ENCODE results near the gene MAPK7. TPM values are rescaled to one million over a fixed set of nuclear protein-coding genes. Genes with fewer than 3 reads are reported as not detected.

The MAPK7 gene
- 9.0 and 30.2 TPM in 2 replicates for total RNA-seq

DNA sequence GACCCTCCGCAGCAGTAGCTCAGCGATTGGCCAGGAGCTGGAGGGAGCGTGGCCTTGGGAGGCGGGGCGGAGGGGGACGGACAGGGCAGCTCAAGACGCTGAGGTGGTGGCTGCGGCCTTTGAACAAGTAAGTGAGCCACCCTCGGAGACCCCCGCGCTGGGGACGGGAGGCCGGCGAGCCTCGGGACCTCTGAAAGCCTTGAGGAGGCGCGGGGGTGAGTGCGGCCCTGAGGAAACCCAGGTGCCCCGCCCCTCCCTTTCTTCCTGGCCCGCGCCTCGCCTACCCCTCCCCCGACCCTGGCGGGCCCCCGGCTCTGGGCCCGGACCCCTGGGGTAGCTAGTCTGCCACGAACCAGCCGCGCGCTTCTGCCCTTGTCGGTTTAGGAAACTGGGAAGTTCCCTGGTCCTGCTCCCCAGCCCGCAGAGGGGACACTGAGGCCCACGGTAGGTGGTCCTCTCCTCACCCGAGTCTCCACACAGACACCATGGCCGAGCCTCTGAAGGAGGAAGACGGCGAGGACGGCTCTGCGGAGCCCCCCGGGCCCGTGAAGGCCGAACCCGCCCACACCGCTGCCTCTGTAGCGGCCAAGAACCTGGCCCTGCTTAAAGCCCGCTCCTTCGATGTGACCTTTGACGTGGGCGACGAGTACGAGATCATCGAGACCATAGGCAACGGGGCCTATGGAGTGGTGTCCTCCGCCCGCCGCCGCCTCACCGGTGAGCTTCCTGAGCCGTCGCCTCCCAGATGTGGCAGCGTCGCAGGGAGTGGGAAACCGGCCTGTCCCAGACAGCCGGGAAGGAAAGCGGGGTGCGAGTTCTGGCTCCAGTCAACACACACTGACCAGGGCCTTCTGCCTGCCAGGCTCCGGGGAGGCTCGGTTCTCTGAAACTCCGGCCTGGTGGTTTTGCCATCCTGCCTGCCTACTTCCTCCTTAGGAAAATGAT, at the start of gene MAPK7:
TSS of gene MAPK7 (plus strand) at position 83 of the 945 bp plus-strand sequence. CDS start at position 486, 403 bp downstream.
- no peak for DNase-seq (ENCODE audit: low read depth)

DNA sequence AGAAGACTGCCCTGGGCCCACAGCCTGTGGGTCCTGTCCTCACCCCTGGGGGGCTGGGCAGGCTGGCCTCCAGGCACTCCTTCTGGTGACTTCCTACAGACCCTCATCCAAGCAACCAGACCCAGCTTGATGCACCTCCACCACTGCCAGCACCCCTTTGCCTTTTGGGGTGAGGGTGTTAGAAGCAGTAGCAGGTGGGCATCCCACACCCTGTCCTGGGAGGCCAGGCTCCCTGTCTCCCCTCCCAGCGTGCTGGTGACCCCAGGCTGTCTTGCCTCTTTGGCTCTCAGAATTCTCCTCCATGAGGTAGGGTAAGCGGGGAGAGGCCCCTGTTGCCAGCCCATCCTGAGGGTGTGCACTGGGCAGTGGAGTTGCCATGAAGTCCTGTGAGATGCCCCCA, 49.2 kb upstream of the MAPK7 start:
- no peak for DNase-seq (ENCODE audit: low read depth)

DNA sequence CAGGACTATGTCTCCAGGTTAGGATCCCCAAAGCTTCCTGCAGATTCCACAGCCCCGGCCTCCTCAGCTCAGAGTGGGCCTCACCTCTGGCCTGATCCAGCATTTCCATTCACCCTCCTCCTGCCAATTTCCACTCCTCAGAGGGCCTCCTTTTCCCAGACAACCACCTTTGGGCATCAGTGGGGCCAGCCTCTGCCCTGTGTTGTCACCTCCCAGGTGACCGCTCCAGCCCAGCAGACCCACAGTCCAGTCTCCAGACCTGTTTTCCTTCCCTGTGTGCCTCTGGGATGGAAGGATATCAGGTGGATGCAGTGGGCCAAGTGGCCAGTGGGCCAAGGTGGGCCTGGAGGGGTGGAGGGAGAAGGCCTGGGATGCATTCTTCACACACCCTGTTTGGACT, 48.5 kb upstream of the MAPK7 start:
- no peak for DNase-seq (ENCODE audit: low read depth)

DNA sequence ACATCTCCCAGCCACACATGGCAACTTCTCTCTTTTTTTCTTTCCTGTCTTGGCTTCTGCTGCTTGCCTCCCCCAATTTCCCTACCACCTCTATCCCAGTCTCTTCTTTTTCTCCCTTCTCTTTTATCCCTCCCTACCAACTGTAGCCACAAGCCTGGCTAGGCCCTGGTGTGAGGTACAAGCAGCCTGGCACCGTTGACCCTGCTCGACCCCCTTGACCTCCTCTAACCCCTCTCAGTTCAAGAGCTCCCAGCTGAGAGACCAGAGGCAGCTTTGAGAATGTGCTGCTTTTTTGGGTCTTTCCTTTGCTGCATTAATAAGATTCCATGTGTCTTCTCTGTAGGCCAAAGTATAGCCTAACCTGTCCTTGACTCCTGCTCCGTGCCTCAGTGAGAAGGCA, 48.0 kb upstream of the MAPK7 start:
- no peak for DNase-seq (ENCODE audit: low read depth)

DNA sequence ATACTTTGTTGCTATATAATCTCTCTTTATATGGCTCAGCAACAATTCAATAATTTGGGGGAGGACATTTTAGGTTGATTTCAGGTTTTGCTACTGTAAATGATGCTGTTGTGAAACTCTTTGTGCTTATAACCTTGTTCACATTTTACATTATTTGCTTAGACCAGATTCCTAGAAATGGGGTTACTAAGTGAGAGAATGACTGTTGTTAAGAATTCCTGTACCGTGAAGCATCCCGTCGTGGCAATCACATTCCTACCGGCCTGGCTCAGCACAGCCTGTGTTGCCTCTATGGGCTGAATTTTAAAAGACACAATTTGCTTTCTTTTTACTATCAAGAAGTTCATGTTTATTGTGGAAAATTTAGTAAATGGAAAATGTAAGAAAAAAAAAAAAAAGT, 47.2 kb upstream of the MAPK7 start:
- peak; percentile 88 for DNase-seq (ENCODE audit: low read depth)

DNA sequence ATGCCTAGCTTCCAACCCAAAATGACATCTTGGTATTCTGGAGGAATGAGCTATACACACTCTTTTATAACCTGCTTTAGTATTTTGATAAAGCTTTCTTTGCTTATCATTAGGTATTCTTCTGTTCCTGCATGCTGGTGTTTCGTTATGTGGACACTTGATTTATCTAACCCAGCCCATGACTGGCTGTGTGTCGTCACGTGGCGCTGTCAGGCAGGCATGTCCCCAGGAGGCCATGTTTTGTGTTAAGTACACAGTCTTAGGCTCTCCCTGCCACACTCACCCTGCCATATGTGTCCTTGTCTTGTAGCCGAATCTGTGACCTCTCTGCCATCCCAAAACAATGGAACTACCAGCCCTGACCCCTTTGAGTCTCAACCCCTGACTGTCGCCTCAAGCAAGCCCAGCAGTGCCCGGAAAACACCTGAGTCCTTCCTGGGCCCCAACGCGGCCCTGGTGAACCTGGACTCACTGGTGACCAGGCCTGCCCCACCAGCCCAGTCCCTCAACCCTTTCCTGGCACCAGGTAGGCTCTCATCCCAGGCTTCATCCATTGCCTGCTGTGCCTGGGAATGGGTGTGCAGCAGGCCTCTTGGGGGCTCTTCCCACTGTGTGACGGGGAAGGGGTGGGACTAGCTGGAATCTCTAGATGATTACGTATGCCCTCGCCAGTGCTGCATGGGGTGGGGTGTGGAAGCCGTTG, 46.6 kb upstream of the MAPK7 start:
- DNase-seq (ENCODE audit: low read depth) = no peak

DNA sequence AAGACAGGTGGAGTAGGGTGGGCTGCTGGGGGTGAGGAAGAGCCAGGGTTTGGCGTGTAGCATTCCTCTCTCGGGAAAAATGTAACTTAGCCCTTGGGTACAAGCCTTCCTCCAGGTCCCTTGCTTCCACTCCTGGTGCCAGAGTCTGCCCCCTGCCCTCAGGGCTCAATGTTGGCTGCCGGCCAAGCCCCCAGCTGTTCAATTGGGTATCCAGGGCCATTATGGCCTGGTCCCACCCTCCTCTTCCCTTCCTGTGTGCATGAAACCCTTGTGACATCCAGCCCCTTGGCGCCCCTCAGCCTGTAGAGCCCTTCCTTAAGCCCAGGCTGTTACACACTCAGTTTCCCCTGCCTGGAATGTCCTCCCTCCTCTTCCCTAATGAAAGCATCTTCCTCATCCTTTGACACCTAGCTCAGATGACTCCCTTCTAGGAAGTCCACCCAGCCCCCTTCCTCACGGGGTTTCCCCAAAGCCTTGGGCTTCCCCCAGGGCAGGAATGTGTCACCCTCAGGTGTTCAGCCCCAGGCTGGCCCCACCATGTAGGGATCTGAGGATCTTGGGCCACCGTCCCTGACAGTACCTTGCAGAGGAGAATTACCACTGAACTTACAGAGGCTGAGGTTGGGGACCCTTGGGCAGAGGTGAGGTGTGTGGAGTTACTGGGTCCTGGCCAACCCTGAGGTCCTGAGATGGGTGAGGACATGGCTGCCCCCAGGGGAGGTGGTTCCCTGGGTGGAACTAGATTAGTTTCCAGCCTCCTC, 45.7 kb upstream of the MAPK7 start:
- DNase-seq (ENCODE audit: low read depth) = peak; percentile 11

DNA sequence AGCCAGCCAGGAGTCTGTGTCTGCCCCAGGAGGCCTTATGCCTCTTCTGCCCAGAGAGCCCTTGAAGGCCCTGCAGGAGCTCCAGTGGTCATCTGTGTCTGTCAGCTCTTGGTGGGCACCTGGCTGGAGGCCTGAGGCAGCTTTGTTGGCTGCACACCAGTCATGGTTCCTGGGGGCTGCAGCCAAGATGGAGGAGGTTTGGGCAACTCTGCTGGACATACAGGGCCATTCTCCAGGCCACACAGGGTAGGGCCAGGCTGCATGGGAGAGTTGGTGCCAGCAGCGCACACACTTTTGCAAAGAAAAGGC, 45.2 kb upstream of the MAPK7 start:
- DNase-seq (ENCODE audit: low read depth) = no peak

DNA sequence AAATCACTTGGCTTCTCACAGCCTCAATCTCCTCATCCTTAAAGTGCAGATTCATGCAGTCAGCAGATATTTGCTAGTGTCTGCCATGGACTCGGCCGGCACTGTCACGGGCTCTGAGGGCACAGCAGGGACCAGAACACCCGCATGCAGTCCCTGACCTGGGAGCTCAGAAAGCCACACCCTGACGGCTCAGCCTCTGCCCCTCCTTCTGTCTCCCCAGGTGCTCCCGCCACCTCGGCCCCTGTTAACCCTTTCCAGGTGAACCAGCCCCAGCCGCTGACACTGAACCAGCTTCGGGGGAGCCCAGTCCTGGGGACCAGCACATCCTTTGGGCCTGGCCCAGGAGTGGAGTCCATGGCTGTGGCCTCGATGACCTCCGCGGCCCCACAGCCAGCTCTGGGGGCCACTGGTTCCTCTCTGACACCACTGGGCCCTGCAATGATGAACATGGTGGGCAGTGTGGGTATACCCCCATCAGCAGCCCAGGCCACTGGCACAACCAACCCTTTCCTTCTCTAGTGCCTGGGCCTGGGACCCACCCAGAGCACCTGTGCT, 44.5 kb upstream of the MAPK7 start:
- DNase-seq (ENCODE audit: low read depth) = no peak

DNA sequence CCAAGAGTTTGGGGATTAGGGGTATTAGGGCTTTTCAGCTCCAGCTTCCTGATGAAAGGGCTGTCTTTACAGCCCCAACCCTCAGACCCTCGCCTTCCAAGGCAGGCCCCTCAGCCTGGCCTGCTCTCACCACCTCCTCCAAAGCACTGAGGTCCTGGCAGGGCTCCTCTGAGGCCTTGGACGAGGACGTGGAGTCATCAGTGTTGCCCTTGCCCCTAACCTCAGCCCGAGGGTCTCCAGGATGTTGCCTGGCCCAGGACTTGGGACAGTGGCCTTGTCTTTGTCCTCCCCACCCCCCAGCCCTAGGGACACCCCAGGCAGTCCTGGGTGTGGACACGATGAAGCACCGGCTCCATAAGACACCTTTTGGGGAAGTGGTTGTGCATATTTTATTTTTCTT, 44.0 kb upstream of the MAPK7 start:
- no peak for DNase-seq (ENCODE audit: low read depth)

DNA sequence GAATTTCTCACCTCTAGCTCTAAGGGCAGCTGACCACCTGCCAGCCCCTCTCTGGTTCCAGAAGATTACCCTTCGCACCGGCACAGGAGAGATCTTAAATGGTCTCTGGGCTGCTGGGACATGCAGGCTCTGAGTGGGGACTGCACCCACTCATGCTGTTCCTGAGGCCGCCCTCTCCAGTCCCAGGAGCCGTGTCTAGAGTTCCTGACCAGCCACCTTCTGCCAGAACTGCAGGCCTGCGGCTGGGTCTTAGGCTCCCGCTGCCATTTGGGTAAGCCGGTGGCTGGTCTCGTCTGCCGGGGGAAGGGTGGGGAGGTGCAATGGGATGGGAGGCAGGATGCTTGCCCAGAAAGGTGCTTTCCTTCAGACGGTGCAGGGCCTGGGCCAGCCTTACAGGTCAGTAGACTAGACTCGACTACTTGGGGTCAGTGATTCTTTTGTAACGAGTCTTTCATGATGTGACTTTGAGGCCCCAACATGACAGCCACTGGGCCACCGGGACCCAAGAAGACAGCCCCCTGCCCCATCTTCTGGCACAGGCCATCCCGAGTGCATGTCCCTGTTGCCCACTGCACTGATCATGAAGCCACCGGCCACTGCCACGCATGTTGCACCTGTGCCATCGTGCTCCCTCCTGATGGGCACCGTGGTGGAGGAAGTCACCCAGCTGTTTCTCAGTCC, 42.2 kb upstream of the MAPK7 start:
- no peak for DNase-seq (ENCODE audit: low read depth)

DNA sequence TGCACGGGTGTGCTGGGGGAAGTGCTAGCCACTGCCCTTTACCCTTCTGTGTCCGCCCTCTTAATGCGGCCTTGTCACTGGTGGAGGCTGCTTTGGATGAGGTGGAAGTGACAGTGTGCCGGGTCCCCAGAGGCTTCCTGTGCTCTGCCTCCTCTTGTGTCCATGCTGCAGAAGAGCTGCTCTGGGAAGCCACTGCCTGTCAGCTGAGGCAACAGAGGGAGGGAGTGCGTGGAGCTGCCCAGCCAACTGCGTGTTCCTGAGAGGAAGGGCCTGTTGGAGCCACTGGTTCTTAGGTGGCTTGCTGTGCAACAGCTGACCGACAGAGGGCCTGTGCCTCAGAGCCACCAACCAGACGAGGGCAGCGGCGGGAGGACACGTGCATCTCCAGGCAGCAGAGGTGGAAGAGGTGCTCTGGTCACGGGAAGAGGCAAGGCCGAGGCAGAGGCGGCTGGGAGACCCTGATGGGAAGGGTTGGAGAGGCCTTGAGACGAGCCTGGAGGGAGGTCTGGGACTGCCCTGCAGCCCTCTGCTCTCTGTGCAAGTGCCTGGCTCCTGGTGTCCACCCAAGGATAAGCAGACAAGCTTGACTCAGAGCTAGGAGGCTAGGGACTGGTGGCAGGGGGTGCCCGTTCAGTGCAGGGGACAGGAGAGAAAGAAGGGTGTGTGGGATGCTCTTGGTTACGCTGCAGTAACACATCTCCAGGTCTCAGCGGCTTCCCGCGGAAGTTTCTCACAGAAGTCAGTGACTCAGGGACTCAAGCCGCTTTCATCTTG, 41.2 kb upstream of the MAPK7 start:
- peak; percentile 29 for DNase-seq (ENCODE audit: low read depth)

DNA sequence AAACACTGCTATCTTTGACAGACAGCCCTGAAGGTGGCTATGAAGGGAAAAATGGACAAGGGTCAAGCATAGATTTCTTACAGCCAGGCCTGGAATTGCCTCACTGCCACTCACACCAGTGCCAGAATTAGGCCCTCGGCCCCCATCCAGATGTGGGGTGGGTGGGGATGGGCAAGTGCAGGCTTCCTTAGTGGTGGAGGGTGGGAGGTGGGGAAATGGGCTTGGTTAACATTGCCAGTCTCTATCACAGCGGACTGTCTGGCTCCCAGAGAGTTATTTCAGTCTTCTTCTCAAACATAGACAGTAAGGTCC, 40.6 kb upstream of the MAPK7 start:
- no peak for DNase-seq (ENCODE audit: low read depth)

DNA sequence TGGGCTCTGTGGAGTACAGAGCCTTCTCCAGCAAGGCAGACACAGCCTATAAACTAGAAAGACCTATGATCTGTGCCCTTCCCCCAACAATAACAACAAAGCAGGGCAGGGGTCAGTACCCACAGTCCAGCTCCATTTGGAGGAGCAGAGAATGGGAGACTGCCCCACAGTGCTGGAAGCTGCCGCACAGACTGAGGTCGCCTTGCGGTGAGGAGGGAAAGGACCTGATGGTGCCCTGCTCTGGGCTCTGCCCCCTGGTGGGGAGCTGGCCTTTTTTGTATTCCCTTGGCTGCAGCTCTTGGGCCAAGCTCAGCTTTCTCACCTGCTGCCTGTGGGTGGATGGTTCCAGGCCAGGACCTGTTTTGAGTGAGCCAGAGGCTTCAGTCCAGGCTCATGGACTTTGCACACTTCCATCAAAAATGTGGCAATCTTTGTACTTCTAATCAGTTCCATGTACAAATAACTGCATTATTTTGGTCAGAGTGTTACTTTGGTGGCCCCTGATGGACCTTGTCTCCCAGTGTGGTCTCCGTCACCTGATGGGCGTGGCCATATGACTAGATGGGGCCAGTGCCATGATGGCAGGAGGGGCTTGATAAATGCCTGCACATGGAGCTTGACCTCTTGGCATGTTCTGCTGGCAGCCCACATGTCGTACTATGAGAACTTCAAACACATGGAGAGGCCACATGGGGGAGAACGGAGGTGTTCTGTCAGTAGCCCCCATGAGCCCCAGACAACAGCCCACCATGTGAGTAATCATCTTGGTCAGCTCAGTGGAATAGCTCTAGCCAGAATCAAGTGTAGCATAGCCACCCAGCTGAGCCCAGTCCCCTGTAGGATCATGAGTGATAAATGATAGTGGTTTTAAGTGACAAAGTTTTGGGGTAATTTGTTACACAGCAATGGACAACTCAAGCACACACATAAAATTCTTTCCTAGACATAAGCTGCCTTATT, 40.0 kb upstream of the MAPK7 start:
- peak; percentile 56 for DNase-seq (ENCODE audit: low read depth)

DNA sequence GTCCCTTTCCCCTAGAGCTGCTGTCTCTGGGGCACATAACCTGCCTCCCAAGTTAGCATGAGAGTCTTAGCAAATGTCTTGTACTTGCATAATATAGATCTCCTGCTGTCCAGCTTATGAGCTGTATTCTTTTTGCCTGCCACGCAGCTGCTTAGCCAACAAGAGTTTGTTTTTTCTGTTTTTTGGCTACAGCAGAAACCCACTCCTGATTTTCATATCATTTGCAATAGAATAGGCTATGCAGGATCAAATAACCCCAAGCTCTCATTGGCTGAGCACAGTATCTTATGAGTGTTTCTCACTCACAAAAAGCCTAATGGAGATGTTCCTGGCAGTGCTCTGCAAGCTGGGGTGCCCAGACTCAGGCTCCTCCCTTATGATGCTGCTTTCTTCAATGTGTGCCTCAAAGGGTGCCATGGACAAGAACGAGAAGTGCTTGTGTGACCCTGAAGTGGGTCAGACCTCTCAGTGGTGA, 38.9 kb upstream of the MAPK7 start:
- no peak for DNase-seq (ENCODE audit: low read depth)

DNA sequence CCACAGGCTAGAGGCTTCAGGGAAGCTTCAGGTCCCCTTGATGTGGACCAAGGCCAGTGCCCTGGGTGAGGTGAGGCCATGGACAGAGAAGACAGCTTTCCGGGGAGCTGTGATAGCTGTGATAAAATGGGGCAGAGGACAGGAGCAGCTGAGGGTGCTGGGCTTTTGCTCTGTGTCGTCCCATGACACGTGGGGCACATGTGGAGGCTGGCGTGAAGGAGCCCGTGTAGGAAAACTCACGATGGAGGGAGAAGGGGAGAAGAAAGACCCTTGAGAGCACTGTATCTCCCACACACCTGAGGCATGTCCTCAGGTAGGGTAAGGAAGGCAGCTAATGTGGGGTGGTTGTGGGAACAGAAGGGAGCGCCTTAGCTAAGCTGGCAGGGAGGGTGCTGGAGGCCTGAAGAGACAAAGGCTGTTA, 37.1 kb upstream of the MAPK7 start:
- no peak for DNase-seq (ENCODE audit: low read depth)

DNA sequence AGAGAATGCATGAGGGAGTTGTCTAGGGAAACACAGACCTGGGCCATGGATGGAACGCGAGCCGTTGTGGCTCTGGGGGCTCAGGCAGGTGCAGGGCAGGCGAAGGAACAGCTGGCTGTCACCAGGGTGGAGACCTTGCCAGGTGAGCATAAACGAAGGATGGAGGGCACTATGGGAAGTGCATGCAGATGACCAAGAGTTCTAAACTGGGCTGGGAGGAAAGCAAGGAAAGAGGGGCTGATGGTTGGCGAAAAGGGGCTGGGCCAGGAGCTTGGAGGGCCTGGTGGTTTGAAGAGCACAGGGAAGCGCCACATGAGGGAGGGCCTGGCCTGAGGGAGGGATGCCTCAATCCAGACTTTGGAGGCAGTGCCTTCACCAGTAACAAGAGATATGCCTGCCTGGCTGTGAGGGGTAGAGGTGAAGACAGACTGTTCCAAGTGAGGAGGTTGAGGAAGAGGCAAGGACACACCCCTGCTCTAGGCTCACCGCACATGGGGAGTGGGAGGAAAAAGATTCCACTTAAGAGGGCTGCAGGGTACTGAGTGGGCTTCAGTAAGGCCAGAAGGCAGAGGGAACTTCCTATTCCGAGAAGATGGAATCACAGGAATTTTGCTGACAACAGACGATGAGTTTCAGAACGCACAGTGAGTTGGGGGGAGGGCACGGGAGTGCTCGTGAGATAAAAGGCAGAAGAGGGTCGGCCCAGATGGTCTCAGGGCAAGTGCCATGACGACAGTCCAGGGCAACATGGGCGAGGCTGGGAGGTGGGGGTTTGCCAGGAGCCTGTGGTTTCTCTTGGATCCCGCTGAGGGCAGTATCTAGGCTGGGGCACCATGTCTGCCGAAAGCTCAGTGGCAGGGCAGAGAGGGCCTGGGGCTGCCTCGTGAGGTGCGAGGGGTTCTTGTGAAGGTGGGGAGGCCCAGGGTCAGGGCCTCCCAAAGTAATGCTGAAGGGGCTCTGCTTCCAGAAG, 36.4 kb upstream of the MAPK7 start:
- no peak for DNase-seq (ENCODE audit: low read depth)

DNA sequence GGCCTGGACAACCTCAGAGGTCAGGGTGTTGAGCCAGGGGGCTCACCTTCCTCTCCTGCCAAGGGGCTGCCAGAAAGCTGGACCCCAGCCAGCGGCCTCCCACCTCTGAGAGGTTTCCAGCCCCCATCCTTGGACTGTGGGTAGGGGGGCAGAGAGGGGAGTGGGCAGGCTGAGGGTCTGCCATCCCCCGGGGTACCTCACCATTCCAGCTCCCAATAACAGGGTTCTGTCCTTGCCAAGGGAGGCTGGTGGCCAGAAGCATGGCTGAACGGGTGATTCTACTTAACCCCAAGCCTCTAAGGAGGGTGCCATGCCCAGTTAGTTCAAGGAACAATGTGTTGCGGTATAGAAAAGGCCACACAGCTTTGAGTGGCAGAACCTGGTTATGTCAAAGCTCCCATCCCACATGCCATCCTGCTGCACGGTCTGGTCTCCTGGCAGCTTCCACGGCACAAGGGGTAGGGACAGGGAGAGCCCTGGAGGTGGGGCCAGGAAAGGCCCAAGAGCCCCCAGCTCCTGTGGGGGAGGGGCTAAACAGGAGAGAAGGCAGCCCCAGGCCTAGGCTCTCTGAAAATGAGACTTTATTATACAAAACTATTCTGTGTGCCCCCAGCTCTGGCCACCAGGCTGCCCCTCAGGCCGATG, 35.6 kb upstream of the MAPK7 start:
- no peak for DNase-seq (ENCODE audit: low read depth)
